IMR-90 (cell line): ENCODE measurements around the gene CLEC16A. TPM values are rescaled to one million over a fixed set of nuclear protein-coding genes. Genes with fewer than 3 reads are reported as not detected.

Experiments
- ATAC-seq: fragments of 200-7000 bp; cut with Tn5 transposase; 2 replicates; pipeline ENCODE4 v1.9.1; 2020; ENCODE audit warnings: low read depth, mild to moderate bottlenecking, moderate library complexity
- BruUV-seq: library from RNA; stranded (reverse); fragments of 400-500 nt; replicated peaks from 2 replicates; lab custom pipeline; 2021; lab: Mats Ljungman, UMichigan
- CTCF ChIA-PET: fragments of 300-600 bp; formaldehyde crosslinking; extraction: SDS; loops from one replicate; lab custom pipeline; 2021; ENCODE audit warnings: antibody characterized with exemption; lab: Yijun Ruan, JAX
- POLR2A ChIA-PET: fragments of 300-600 bp; sonication (Branson Sonifier 250); formaldehyde crosslinking; loops from one replicate; lab custom pipeline; 2022; ENCODE audit warnings: antibody characterized with exemption; ENCODE audit not compliant: unreplicated experiment; lab: Charles Lee
- DNase-seq: peaks from one replicate; pipeline ENCODE4 v3.0.0; 2013
- H2AFZ ChIP-seq: replicated peaks from 2 replicates; pipeline ENCODE3; 2013; ENCODE audit warnings: low read length, mild to moderate bottlenecking; ENCODE audit not compliant: poor library complexity
- H2AK5ac ChIP-seq: 2 replicates; pipeline ENCODE4 v1.6.1; 2013; ENCODE audit warnings: low read depth, low read length, inconsistent platforms
- H2AK9ac ChIP-seq: replicated peaks from 2 replicates; pipeline ENCODE3; 2013; ENCODE audit warnings: mild to moderate bottlenecking, low read depth, low read length, moderate library complexity; ENCODE audit not compliant: poor library complexity
- H2BK120ac ChIP-seq: 2 replicates; pipeline ENCODE4 v1.6.1; 2013; ENCODE audit warnings: low read depth, low read length, inconsistent platforms
- H2BK15ac ChIP-seq: 3 replicates; pipeline ENCODE4 v1.6.1; 2013; ENCODE audit warnings: low read depth, low read length, inconsistent platforms
- H2BK20ac ChIP-seq: 2 replicates; pipeline ENCODE4 v1.6.1; 2013; ENCODE audit warnings: low read depth, mild to moderate bottlenecking, inconsistent platforms, low read length, moderate library complexity
- H2BK5ac ChIP-seq: 2 replicates; pipeline ENCODE4 v1.6.1; 2013; ENCODE audit warnings: mild to moderate bottlenecking, low read depth, low read length, inconsistent platforms; ENCODE audit not compliant: poor library complexity, severe bottlenecking
- H3K14ac ChIP-seq: replicated peaks from 2 replicates; pipeline ENCODE4 v1.6.1; 2013; ENCODE audit warnings: low read depth, low read length, inconsistent platforms
- H3K18ac ChIP-seq: 2 replicates; pipeline ENCODE4 v1.6.1; 2013; ENCODE audit warnings: low read depth, low read length, control low read depth
- H3K23ac ChIP-seq: 2 replicates; pipeline ENCODE4 v1.6.1; 2013; ENCODE audit warnings: low read depth, low read length, inconsistent platforms
- H3K27ac ChIP-seq: 2 replicates; pipeline ENCODE4 v1.5.1; 2013; ENCODE audit warnings: mild to moderate bottlenecking, control low read depth, low read length; ENCODE audit not compliant: insufficient read depth
- H3K27me3 ChIP-seq: 2 replicates; pipeline ENCODE4 v1.6.1; 2013; ENCODE audit warnings: low read length; ENCODE audit not compliant: control insufficient read depth, insufficient read depth
- H3K36me3 ChIP-seq: 2 replicates; pipeline ENCODE4 v1.6.1; 2013; ENCODE audit warnings: low read length, mixed read lengths; ENCODE audit not compliant: control insufficient read depth, insufficient read depth
- H3K4ac ChIP-seq: 2 replicates; pipeline ENCODE4 v1.6.1; 2013; ENCODE audit warnings: low read depth, low read length, inconsistent platforms
- H3K4me1 ChIP-seq: 2 replicates; pipeline ENCODE4 v1.6.1; 2013; ENCODE audit warnings: low read length, mixed read lengths; ENCODE audit not compliant: control insufficient read depth, insufficient read depth
- H3K4me2 ChIP-seq: 2 replicates; pipeline ENCODE4 v1.6.1; 2013; ENCODE audit warnings: low read depth, mild to moderate bottlenecking, control low read depth, low read length, moderate library complexity
- H3K4me3 ChIP-seq: 2 replicates; pipeline ENCODE4 v1.5.1; 2013; ENCODE audit warnings: low read depth, mild to moderate bottlenecking, control low read depth, low read length, moderate library complexity; ENCODE audit not compliant: insufficient read depth
- H3K56ac ChIP-seq: 2 replicates; pipeline ENCODE4 v1.6.1; 2013; ENCODE audit warnings: low read length, inconsistent platforms; ENCODE audit not compliant: insufficient read depth; ENCODE audit errors: extremely low read depth
- H3K79me1 ChIP-seq, 2 experiments: 2 replicates each; pipeline ENCODE4 v1.6.1; 2013; ENCODE audit warnings: low read length in 2 of 2, inconsistent platforms in 1 of 2, low read depth in 1 of 2
- H3K9ac ChIP-seq: 2 replicates; pipeline ENCODE4 v1.6.1; 2013; ENCODE audit warnings: low read depth, low read length, control low read depth
- H3K9me1 ChIP-seq: 2 replicates; pipeline ENCODE4 v1.6.1; 2013; ENCODE audit warnings: low read length, inconsistent platforms; ENCODE audit not compliant: insufficient read depth
- H3K9me3 ChIP-seq: 2 replicates; pipeline ENCODE4 v1.6.1; 2013; ENCODE audit warnings: low read length; ENCODE audit not compliant: control insufficient read depth, insufficient read depth
- H4K20me1 ChIP-seq: 2 replicates; pipeline ENCODE4 v1.6.1; 2013; ENCODE audit warnings: low read length, inconsistent platforms; ENCODE audit not compliant: insufficient read depth
- H4K5ac ChIP-seq: 2 replicates; pipeline ENCODE4 v1.6.1; 2013; ENCODE audit warnings: mild to moderate bottlenecking, low read depth, low read length, control low read depth
- H4K8ac ChIP-seq, 2 experiments: 2 replicates each; pipeline ENCODE4 v1.6.1; 2013; ENCODE audit warnings: low read depth in 2 of 2, low read length in 2 of 2, control low read depth in 1 of 2, inconsistent platforms in 1 of 2
- H4K91ac ChIP-seq: 2 replicates; pipeline ENCODE4 v1.6.1; 2013; ENCODE audit warnings: low read depth, low read length, inconsistent platforms; ENCODE audit not compliant: insufficient read depth
- MAZ ChIP-seq: IDR thresholded peaks from 2 replicates; pipeline ENCODE4 v1.6.1; 2012; ENCODE audit warnings: low read depth, mild to moderate bottlenecking, low read length, improper control_type of control experiment, moderate library complexity, borderline replicate concordance
- WGBS, 2 experiments: methylation state at CpG; one replicate each; pipeline versions ENCODE4 v1.1.5 to v1.1.7; 2013; ENCODE audit warnings: missing lambda C conversion rate in 2 of 2; ENCODE audit not compliant: insufficient read length in 1 of 2; ENCODE audit errors: extremely low coverage in 2 of 2; 5-methylcytosine and 5-hydroxymethylcytosine counted together
- dilution Hi-C: fragments of 300-500 bp; cut with HindIII; formaldehyde crosslinking; loops from one replicate; pipeline ENCODE4 v1.14.3; 2018; ENCODE audit warnings: low sequenced_read_pairs; ENCODE audit not compliant: unreplicated experiment
- in situ Hi-C: fragments of 300-500 bp; cut with MboI; formaldehyde crosslinking; loops from 3 replicates; pipeline ENCODE4 v1.14.3; 2019; ENCODE audit warnings: low sequenced_read_pairs, inconsistent platforms, mixed read lengths
- intact Hi-C: fragments of 100-400 bp; cut with micrococcal nuclease; formaldehyde crosslinking; loops from 2 replicates; pipeline ENCODE4 v1.10.0; 2022
- polyA plus RNA-seq, 3 experiments: library from polyadenylated mRNA; depleted of rRNA; stranded (reverse); fragments of >200 nt; gene quantifications; 2 replicates each; pipeline ENCODE4 v1.2.3, GENCODE V29; 2012; ENCODE audit warnings: low replicate concordance in 1 of 3
- total RNA-seq: library from RNA; depleted of rRNA; stranded (reverse); fragments of >200 nt; gene quantifications from 2 replicates; pipeline ENCODE4 v1.2.3, GENCODE V29; 2012

The CLEC16A gene
- total and polyA plus RNA-seq, 2 of the 4 experiments (the other 2 are of a cell fraction) = 15.9 to 16.5 TPM

DNA sequence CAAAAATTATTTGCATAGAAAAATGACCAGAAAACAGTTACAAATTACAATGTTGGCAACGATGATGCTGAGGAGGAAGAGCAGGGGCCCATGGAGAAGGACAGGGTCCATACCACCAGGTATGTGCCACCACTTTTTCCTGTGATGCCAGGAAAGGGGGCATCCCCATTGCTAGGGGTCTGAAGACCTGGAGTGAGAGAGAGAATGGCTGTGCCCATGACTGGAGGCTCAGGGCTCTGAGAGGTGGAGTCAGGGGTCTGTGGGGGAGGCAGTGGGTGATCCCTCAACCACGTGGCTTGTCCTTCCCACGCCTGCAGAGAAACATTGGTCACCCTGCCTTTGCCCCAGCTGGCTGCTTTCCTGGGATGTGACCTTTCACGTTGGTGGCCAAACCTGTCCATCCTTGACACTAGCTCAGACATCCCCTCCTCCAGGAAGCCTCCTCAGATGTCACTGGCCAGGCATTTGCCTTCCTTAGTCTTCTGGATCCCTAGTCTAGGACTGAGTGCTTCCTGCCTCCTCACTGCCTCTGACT, 260.2 kb downstream of the CLEC16A start:
- Histone ChIP-seq H3K27ac (no peak overlapping the region), H3K9me1 (no peaks in the 10 kb centered on the region), H4K91ac (no peak overlapping the region), H2AK9ac (no peak overlapping the region), H3K14ac (0 out of 2 replicates have a peak overlapping the region, but pooled peaks have one; percentile 4), H3K9me3 (peaks cover 4% of the 10 kb centered on the region), H2BK15ac (no peak overlapping the region), H3K36me3 (no peaks in the 10 kb centered on the region), H3K4ac (peak overlapping the region; percentile 17; the same call in 1 of the 2 replicates), H2BK5ac (no peak overlapping the region), H3K4me3 (no peak overlapping the region), H3K79me1 (no peaks in the 10 kb centered on the region), H2AFZ (no peak overlapping the region), H3K23ac (no peak overlapping the region), H4K5ac (no peak overlapping the region), H3K56ac (no peak overlapping the region), H3K18ac (no peak overlapping the region), H2AK5ac (peak overlapping the region; percentile 25), H2BK20ac (no peak overlapping the region), H3K4me1 (peaks cover 20% of the 10 kb centered on the region), H3K9ac (no peak overlapping the region), H3K27me3 (no peaks in the 10 kb centered on the region), H2BK120ac (no peak overlapping the region), H3K4me2 (no peak overlapping the region), H4K8ac (no peak overlapping the region), H4K20me1 (no peaks in the 10 kb centered on the region)
- POLR2A ChIA-PET = no interaction called here
- dilution Hi-C loops = no loop called here
- no peak for TF ChIP-seq MAZ
- no TSS peak for BruUV-seq
- CTCF ChIA-PET = no interaction called here
- 93% methylated on average over 2 of the region's 4 CpGs; no CpG with 5 or more reads in 1 of the 2 experiments for WGBS, 2 experiments
- in situ Hi-C loops = no loop called here
- ATAC-seq (no peak), DNase-seq (no peak)
- intact Hi-C loops = loop anchor here (5.0 kb wide), 1 partner anchor 97 kb away; no protein-coding TSS in a partner anchor
